IMR-90 (cell line): ENCODE measurements around the gene ALKBH6. TPM values are rescaled to one million over a fixed set of nuclear protein-coding genes. Genes with fewer than 3 reads are reported as not detected.

Experiments
- ATAC-seq: fragments of 200-7000 bp; cut with Tn5 transposase; 2 replicates; pipeline ENCODE4 v1.9.1; 2020; ENCODE audit warnings: low read depth, mild to moderate bottlenecking, moderate library complexity
- BruUV-seq: library from RNA; stranded (reverse); fragments of 400-500 nt; replicated peaks from 2 replicates; lab custom pipeline; 2021; lab: Mats Ljungman, UMichigan
- CTCF ChIA-PET: fragments of 300-600 bp; formaldehyde crosslinking; extraction: SDS; loops from one replicate; lab custom pipeline; 2021; ENCODE audit warnings: antibody characterized with exemption; lab: Yijun Ruan, JAX
- POLR2A ChIA-PET: fragments of 300-600 bp; sonication (Branson Sonifier 250); formaldehyde crosslinking; loops from one replicate; lab custom pipeline; 2022; ENCODE audit warnings: antibody characterized with exemption; ENCODE audit not compliant: unreplicated experiment; lab: Charles Lee
- DNase-seq: peaks from one replicate; pipeline ENCODE4 v3.0.0; 2013
- H2AFZ ChIP-seq: replicated peaks from 2 replicates; pipeline ENCODE3; 2013; ENCODE audit warnings: low read length, mild to moderate bottlenecking; ENCODE audit not compliant: poor library complexity
- H2AK5ac ChIP-seq: 2 replicates; pipeline ENCODE4 v1.6.1; 2013; ENCODE audit warnings: low read depth, low read length, inconsistent platforms
- H2AK9ac ChIP-seq: replicated peaks from 2 replicates; pipeline ENCODE3; 2013; ENCODE audit warnings: mild to moderate bottlenecking, low read depth, low read length, moderate library complexity; ENCODE audit not compliant: poor library complexity
- H2BK120ac ChIP-seq: 2 replicates; pipeline ENCODE4 v1.6.1; 2013; ENCODE audit warnings: low read depth, low read length, inconsistent platforms
- H2BK15ac ChIP-seq: 3 replicates; pipeline ENCODE4 v1.6.1; 2013; ENCODE audit warnings: low read depth, low read length, inconsistent platforms
- H2BK20ac ChIP-seq: 2 replicates; pipeline ENCODE4 v1.6.1; 2013; ENCODE audit warnings: low read depth, mild to moderate bottlenecking, inconsistent platforms, low read length, moderate library complexity
- H2BK5ac ChIP-seq: 2 replicates; pipeline ENCODE4 v1.6.1; 2013; ENCODE audit warnings: mild to moderate bottlenecking, low read depth, low read length, inconsistent platforms; ENCODE audit not compliant: poor library complexity, severe bottlenecking
- H3K14ac ChIP-seq: replicated peaks from 2 replicates; pipeline ENCODE4 v1.6.1; 2013; ENCODE audit warnings: low read depth, low read length, inconsistent platforms
- H3K18ac ChIP-seq: 2 replicates; pipeline ENCODE4 v1.6.1; 2013; ENCODE audit warnings: low read depth, low read length, control low read depth
- H3K23ac ChIP-seq: 2 replicates; pipeline ENCODE4 v1.6.1; 2013; ENCODE audit warnings: low read depth, low read length, inconsistent platforms
- H3K27ac ChIP-seq: 2 replicates; pipeline ENCODE4 v1.5.1; 2013; ENCODE audit warnings: mild to moderate bottlenecking, control low read depth, low read length; ENCODE audit not compliant: insufficient read depth
- H3K27me3 ChIP-seq: 2 replicates; pipeline ENCODE4 v1.6.1; 2013; ENCODE audit warnings: low read length; ENCODE audit not compliant: control insufficient read depth, insufficient read depth
- H3K36me3 ChIP-seq: 2 replicates; pipeline ENCODE4 v1.6.1; 2013; ENCODE audit warnings: low read length, mixed read lengths; ENCODE audit not compliant: control insufficient read depth, insufficient read depth
- H3K4ac ChIP-seq: 2 replicates; pipeline ENCODE4 v1.6.1; 2013; ENCODE audit warnings: low read depth, low read length, inconsistent platforms
- H3K4me1 ChIP-seq: 2 replicates; pipeline ENCODE4 v1.6.1; 2013; ENCODE audit warnings: low read length, mixed read lengths; ENCODE audit not compliant: control insufficient read depth, insufficient read depth
- H3K4me2 ChIP-seq: 2 replicates; pipeline ENCODE4 v1.6.1; 2013; ENCODE audit warnings: low read depth, mild to moderate bottlenecking, control low read depth, low read length, moderate library complexity
- H3K4me3 ChIP-seq: 2 replicates; pipeline ENCODE4 v1.5.1; 2013; ENCODE audit warnings: low read depth, mild to moderate bottlenecking, control low read depth, low read length, moderate library complexity; ENCODE audit not compliant: insufficient read depth
- H3K56ac ChIP-seq: 2 replicates; pipeline ENCODE4 v1.6.1; 2013; ENCODE audit warnings: low read length, inconsistent platforms; ENCODE audit not compliant: insufficient read depth; ENCODE audit errors: extremely low read depth
- H3K79me1 ChIP-seq, 2 experiments: 2 replicates each; pipeline ENCODE4 v1.6.1; 2013; ENCODE audit warnings: low read length in 2 of 2, inconsistent platforms in 1 of 2, low read depth in 1 of 2
- H3K9ac ChIP-seq: 2 replicates; pipeline ENCODE4 v1.6.1; 2013; ENCODE audit warnings: low read depth, low read length, control low read depth
- H3K9me1 ChIP-seq: 2 replicates; pipeline ENCODE4 v1.6.1; 2013; ENCODE audit warnings: low read length, inconsistent platforms; ENCODE audit not compliant: insufficient read depth
- H3K9me3 ChIP-seq: 2 replicates; pipeline ENCODE4 v1.6.1; 2013; ENCODE audit warnings: low read length; ENCODE audit not compliant: control insufficient read depth, insufficient read depth
- H4K20me1 ChIP-seq: 2 replicates; pipeline ENCODE4 v1.6.1; 2013; ENCODE audit warnings: low read length, inconsistent platforms; ENCODE audit not compliant: insufficient read depth
- H4K5ac ChIP-seq: 2 replicates; pipeline ENCODE4 v1.6.1; 2013; ENCODE audit warnings: mild to moderate bottlenecking, low read depth, low read length, control low read depth
- H4K8ac ChIP-seq, 2 experiments: 2 replicates each; pipeline ENCODE4 v1.6.1; 2013; ENCODE audit warnings: low read depth in 2 of 2, low read length in 2 of 2, control low read depth in 1 of 2, inconsistent platforms in 1 of 2
- H4K91ac ChIP-seq: 2 replicates; pipeline ENCODE4 v1.6.1; 2013; ENCODE audit warnings: low read depth, low read length, inconsistent platforms; ENCODE audit not compliant: insufficient read depth
- CEBPB ChIP-seq: IDR thresholded peaks from 2 replicates; pipeline ENCODE4 v1.6.1; 2012; ENCODE audit warnings: low read depth, low read length, improper control_type of control experiment
- CHD1 ChIP-seq: IDR thresholded peaks from 2 replicates; pipeline ENCODE4 v1.6.1; 2012; ENCODE audit warnings: low read depth, low read length, improper control_type of control experiment
- POLR2A ChIP-seq: IDR thresholded peaks from 2 replicates; pipeline ENCODE4 v1.6.1; 2012; ENCODE audit warnings: mild to moderate bottlenecking, low read depth, low read length
- SMC3 ChIP-seq: fragments of 150-350 bp; IDR thresholded peaks from 2 replicates; pipeline ENCODE4 v1.6.1; 2016; ENCODE audit warnings: low read depth, mild to moderate bottlenecking, antibody characterized with exemption, low read length, moderate library complexity
- WGBS, 2 experiments: methylation state at CpG; one replicate each; pipeline versions ENCODE4 v1.1.5 to v1.1.7; 2013; ENCODE audit warnings: missing lambda C conversion rate in 2 of 2; ENCODE audit not compliant: insufficient read length in 1 of 2; ENCODE audit errors: extremely low coverage in 2 of 2; 5-methylcytosine and 5-hydroxymethylcytosine counted together
- dilution Hi-C: fragments of 300-500 bp; cut with HindIII; formaldehyde crosslinking; loops from one replicate; pipeline ENCODE4 v1.14.3; 2018; ENCODE audit warnings: low sequenced_read_pairs; ENCODE audit not compliant: unreplicated experiment
- in situ Hi-C: fragments of 300-500 bp; cut with MboI; formaldehyde crosslinking; loops from 3 replicates; pipeline ENCODE4 v1.14.3; 2019; ENCODE audit warnings: low sequenced_read_pairs, inconsistent platforms, mixed read lengths
- intact Hi-C: fragments of 100-400 bp; cut with micrococcal nuclease; formaldehyde crosslinking; loops from 2 replicates; pipeline ENCODE4 v1.10.0; 2022
- polyA plus RNA-seq, 3 experiments: library from polyadenylated mRNA; depleted of rRNA; stranded (reverse); fragments of >200 nt; gene quantifications; 2 replicates each; pipeline ENCODE4 v1.2.3, GENCODE V29; 2012; ENCODE audit warnings: low replicate concordance in 1 of 3
- total RNA-seq: library from RNA; depleted of rRNA; stranded (reverse); fragments of >200 nt; gene quantifications from 2 replicates; pipeline ENCODE4 v1.2.3, GENCODE V29; 2012
- TF ChIP-seq, protein P1 (sequence below): fragments of 150-350 bp; IDR thresholded peaks from 2 replicates; pipeline ENCODE4 v1.6.1; 2016; ENCODE audit warnings: low read depth, mild to moderate bottlenecking, low read length, moderate library complexity, borderline replicate concordance

Gene ALKBH6
- total and polyA plus RNA-seq, 2 of the 4 experiments (the other 2 are of a cell fraction): 12.9 to 38.7 TPM

DNA sequence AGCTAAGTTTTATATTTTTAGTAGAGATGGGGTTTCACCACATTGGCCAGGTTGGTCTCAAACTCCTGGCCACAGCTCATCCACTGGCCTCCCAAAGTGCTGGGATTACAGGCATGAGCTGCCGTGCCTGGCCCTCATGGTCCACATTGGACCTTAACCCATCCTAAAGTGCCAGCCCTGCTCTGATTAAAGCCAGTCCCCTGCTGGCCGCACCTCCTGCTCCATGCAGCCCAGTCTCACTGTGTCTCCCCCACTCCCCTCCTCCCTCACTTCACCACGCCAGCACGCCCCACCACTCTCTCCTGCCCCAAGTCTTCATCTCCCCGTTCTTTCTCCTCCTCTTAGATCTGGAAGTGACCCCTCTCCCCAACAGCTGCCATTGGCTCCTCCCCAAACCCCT lies 35.7 kb downstream of the ALKBH6 start:
- no peak overlapping the region for H3K4ac ChIP-seq
- H4K20me1 ChIP-seq: no peaks in the 10 kb centered on the region
- no peak overlapping the region for H2AK5ac ChIP-seq
- H3K14ac ChIP-seq: no peak overlapping the region
- H3K79me1 ChIP-seq: no peaks in the 10 kb centered on the region
- POLR2A ChIA-PET: no interaction called here
- no peak overlapping the region for H3K23ac ChIP-seq
- H2AFZ ChIP-seq: no peak overlapping the region
- dilution Hi-C loops (no loop called here), intact Hi-C loops (no loop called here), in situ Hi-C loops (no loop called here)
- no peak overlapping the region for H3K56ac ChIP-seq
- no peaks in the 10 kb centered on the region for H3K9me1 ChIP-seq
- no peak overlapping the region for H2AK9ac ChIP-seq
- no TSS peak for BruUV-seq
- CTCF ChIA-PET: no interaction called here
- H3K27ac ChIP-seq: no peak overlapping the region
- ATAC-seq: no peak
- WGBS, 2 experiments: 40% methylated on average over 3 of the region's 5 CpGs; no CpG with 5 or more reads in 1 of the 2 experiments
- H3K9ac ChIP-seq: no peak overlapping the region
- TF ChIP-seq CHD1 (no peak), CEBPB (no peak), POLR2A (no peak), SMC3 (no peak)
- TF ChIP-seq, protein P1, sequence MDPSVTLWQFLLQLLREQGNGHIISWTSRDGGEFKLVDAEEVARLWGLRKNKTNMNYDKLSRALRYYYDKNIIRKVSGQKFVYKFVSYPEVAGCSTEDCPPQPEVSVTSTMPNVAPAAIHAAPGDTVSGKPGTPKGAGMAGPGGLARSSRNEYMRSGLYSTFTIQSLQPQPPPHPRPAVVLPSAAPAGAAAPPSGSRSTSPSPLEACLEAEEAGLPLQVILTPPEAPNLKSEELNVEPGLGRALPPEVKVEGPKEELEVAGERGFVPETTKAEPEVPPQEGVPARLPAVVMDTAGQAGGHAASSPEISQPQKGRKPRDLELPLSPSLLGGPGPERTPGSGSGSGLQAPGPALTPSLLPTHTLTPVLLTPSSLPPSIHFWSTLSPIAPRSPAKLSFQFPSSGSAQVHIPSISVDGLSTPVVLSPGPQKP: no peak
- no peak overlapping the region for H4K91ac ChIP-seq
- no peak overlapping the region for H4K8ac ChIP-seq
- no peak overlapping the region for H2BK120ac ChIP-seq
- H3K27me3 ChIP-seq: peaks cover 13% of the 10 kb centered on the region
- H2BK15ac ChIP-seq: no peak overlapping the region
- H3K4me2 ChIP-seq: no peak overlapping the region
- no peaks in the 10 kb centered on the region for H3K4me1 ChIP-seq
- no peak overlapping the region for H3K4me3 ChIP-seq
- H4K5ac ChIP-seq: no peak overlapping the region
- DNase-seq: no peak
- no peaks in the 10 kb centered on the region for H3K9me3 ChIP-seq
- no peaks in the 10 kb centered on the region for H3K36me3 ChIP-seq
- H3K18ac ChIP-seq: no peak overlapping the region
- H2BK20ac ChIP-seq: no peak overlapping the region
- H2BK5ac ChIP-seq: no peak overlapping the region
